Aorta (tissue), 5 donors: ENCODE data around the gene LAMA4. TPM values are rescaled to one million over a fixed set of nuclear protein-coding genes. Genes with fewer than 3 reads are reported as not detected.

Source experiments
- ATAC-seq: fragments of 200-7000 bp; cut with Tn5 transposase; one replicate; pipeline ENCODE4 v1.9.1; 2022; ENCODE audit warnings: moderate library complexity; ENCODE audit not compliant: low FRiP score
- DNase-seq, 2 donors: peaks; one replicate each; pipeline ENCODE4 v3.0.0-alpha.2; 2020
- H3K27ac ChIP-seq, 2 donors: one replicate each; pipeline ENCODE4 v1.5.1; 2013; ENCODE audit warnings: low read length in 2 of 2, mild to moderate bottlenecking in 2 of 2, moderate library complexity in 2 of 2, control low read depth in 1 of 2, inconsistent platforms in 1 of 2, low read depth in 1 of 2
- H3K27me3 ChIP-seq, 2 donors: one replicate each; pipeline ENCODE4 v1.6.1; 2013; ENCODE audit warnings: control low read depth in 1 of 2, low read length in 1 of 2, mild to moderate bottlenecking in 1 of 2, moderate library complexity in 1 of 2; ENCODE audit not compliant: insufficient read depth in 2 of 2, control insufficient read depth in 1 of 2
- H3K36me3 ChIP-seq, 2 donors: one replicate each; pipeline ENCODE4 v1.6.1; 2013; ENCODE audit warnings: control low read depth in 1 of 2, low read length in 1 of 2, mild to moderate bottlenecking in 1 of 2; ENCODE audit not compliant: insufficient read depth in 2 of 2, control insufficient read depth in 1 of 2
- H3K4me1 ChIP-seq, 2 donors: one replicate each; pipeline ENCODE4 v1.6.1; 2013; ENCODE audit warnings: low read length in 2 of 2, control low read depth in 1 of 2, mild to moderate bottlenecking in 1 of 2, moderate library complexity in 1 of 2; ENCODE audit not compliant: insufficient read depth in 2 of 2, control insufficient read depth in 1 of 2
- H3K4me3 ChIP-seq, 2 donors: one replicate each; pipeline ENCODE4 v1.5.1; 2013; ENCODE audit warnings: low read length in 2 of 2, control low read depth in 1 of 2, mild to moderate bottlenecking in 1 of 2
- H3K9me3 ChIP-seq: one replicate; pipeline ENCODE4 v1.6.1; 2013; ENCODE audit warnings: mild to moderate bottlenecking, low read length; ENCODE audit not compliant: control insufficient read depth
- WGBS, 2 donors: extraction: QIAGEN DNeasy Blood & Tissue Kit; methylation state at CpG; one replicate each; pipeline ENCODE4 v1.1.7; 2013; 5-methylcytosine and 5-hydroxymethylcytosine counted together
- intact Hi-C, 2 donors: fragments of 100-400 bp; cut with DNase I; formaldehyde crosslinking; loops; one replicate each; pipeline versions ENCODE4 v1.14.2 to v1.15.0; 2022
- polyA plus RNA-seq, 2 donors: library from polyadenylated mRNA; stranded (reverse); fragments of 200-250 nt; gene quantifications; one replicate each; pipeline ENCODE4 v1.2.3, GENCODE V29; 2013
- total RNA-seq, 2 donors: library from RNA; stranded (reverse); fragmentation: NEBNext Ultra II Directional; extraction: Animal tissue kit (Norgen Biotek cat#: 25700); gene quantifications; one replicate each; pipeline ENCODE4 v1.2.1, GENCODE V29; 2021
- donor health status: healthy with polysubstance abuse.
- donor health status: Bipolar disorder and iron deficiency.
- donor health status: DM: no; HTN: no; CAD: no.
- donor health status: DM: no; HTN: no; CAD: no.
- donor health status: DM: yes; HTN: yes; CAD: no.

The LAMA4 gene
- total and polyA plus RNA-seq, 4 donors = 7.8 to 150 (median 67.5) TPM

DNA sequence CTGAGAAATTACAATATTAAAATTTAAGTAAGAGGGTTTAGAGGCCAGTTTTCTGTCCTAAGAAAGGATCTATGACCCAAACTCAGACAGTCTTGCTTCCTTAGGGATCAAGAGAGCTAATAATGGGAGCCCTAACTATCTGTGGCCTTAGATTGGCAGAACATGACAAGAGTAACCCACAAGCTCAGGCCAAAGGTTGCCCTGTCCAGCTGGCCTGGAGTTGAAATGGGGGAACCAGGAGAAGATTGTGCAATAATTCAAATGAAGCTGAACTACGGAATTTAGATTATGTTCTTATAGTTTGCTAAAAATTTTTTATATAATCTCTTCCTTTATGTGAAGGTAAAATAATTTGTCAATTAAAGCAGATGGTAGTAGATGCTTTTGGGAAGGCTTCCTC lies 26.4 kb downstream of the LAMA4 start:
- Histone ChIP-seq H3K36me3 (no peaks in the 10 kb centered on the region), H3K9me3 (no peaks in the 10 kb centered on the region), H3K4me1 (peaks cover 1 to 6% of the 10 kb centered on the region in 2 donors), H3K4me3 (no peak overlapping the region), H3K27ac (no peak overlapping the region), H3K27me3 (no peaks in the 10 kb centered on the region)
- 73 to 74% methylated on average over 1 of the region's 1 CpG for WGBS, 2 donors
- no peak for DNase-seq
- intact Hi-C loops = no loop called here
- peak; percentile 51 for ATAC-seq

DNA sequence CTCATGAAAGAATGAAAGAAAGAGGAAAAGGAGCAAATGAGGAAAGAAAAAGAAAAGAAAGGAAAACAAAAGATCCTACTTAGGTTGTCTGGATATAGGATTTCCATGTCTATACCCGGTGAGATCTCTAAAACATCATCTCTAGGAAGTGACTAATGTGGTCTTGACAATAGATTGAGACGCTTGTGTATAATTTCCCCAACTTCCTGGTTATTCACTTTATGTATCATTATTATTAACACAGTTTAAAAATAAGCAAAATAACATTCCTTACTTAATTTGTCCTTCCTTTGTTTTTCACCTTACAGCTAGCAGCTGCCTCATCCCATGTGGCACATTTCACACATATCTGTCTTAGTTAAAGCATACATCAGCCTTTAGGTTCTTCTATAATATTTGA lies 27.0 kb downstream of the LAMA4 start:
- Histone ChIP-seq H3K27me3 (no peaks in the 10 kb centered on the region), H3K9me3 (no peaks in the 10 kb centered on the region), H3K4me3 (no peak overlapping the region), H3K4me1 (peaks cover under 1 to 6% of the 10 kb centered on the region in 2 donors), H3K27ac (no peak overlapping the region), H3K36me3 (no peaks in the 10 kb centered on the region)
- 87 to 95% methylated on average over 2 of the region's 2 CpGs for WGBS, 2 donors
- intact Hi-C loops = no loop called here
- DNase-seq (no peak), ATAC-seq (no peak)

DNA sequence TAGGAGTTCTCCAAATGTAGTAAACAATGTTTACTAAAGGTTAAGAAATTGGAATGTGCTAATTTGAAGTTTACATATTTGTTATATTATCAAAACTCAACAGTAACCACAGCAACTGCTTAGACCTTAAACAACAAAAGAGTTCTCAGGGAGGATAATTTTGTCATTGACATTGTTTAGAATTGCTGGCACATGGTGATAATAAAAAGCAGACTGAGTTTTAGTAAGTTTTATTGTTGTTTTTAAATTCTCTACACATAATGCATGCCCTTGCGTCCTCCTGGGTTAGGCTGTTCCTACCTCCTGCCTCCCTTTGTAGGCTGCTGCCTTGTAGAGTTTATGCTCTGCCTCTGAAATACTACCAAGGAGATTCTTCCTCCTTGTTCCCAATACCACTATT lies 28.7 kb downstream of the LAMA4 start:
- WGBS, 2 donors = 76 to 79% methylated on average over 1 of the region's 1 CpG
- Histone ChIP-seq H3K27me3 (no peaks in the 10 kb centered on the region), H3K9me3 (no peaks in the 10 kb centered on the region), H3K4me1 (peaks cover 4 to 8% of the 10 kb centered on the region in 2 donors), H3K4me3 (no peak overlapping the region), H3K27ac (no peak overlapping the region), H3K36me3 (no peaks in the 10 kb centered on the region)
- DNase-seq (no peak), ATAC-seq (no peak)
- intact Hi-C loops = no loop called here

DNA sequence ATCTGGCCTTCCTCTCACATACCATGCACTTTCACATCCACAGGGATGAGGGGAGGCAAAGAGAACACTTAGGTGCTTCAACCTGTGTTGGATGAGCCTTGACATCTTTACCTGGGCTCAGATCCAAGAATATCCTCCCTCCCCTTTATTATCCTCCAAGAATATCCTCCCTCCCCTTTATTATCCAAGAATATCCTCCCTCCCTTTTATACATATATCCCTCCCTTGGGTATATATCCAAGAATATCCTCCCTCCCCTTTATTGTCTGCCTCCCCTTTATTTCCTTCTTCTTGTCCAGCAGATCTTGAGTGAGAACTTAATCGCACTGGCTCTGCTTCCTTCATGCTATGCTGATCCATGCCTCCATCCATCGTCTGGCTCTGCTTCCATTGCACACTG lies 30.3 kb downstream of the LAMA4 start:
- no peak overlapping the region for H3K4me3 ChIP-seq
- H3K36me3 ChIP-seq = no peaks in the 10 kb centered on the region
- intact Hi-C loops = no loop called here
- no peaks in the 10 kb centered on the region for H3K9me3 ChIP-seq
- WGBS, 2 donors = 94 to 96% methylated on average over 2 of the region's 2 CpGs
- H3K27me3 ChIP-seq = no peaks in the 10 kb centered on the region
- ATAC-seq (no peak), DNase-seq (no peak)
- H3K4me1 ChIP-seq = peaks cover 4 to 8% of the 10 kb centered on the region in 2 donors
- H3K27ac ChIP-seq = peak overlapping the region in 1 of 2 donors; percentile 54

DNA sequence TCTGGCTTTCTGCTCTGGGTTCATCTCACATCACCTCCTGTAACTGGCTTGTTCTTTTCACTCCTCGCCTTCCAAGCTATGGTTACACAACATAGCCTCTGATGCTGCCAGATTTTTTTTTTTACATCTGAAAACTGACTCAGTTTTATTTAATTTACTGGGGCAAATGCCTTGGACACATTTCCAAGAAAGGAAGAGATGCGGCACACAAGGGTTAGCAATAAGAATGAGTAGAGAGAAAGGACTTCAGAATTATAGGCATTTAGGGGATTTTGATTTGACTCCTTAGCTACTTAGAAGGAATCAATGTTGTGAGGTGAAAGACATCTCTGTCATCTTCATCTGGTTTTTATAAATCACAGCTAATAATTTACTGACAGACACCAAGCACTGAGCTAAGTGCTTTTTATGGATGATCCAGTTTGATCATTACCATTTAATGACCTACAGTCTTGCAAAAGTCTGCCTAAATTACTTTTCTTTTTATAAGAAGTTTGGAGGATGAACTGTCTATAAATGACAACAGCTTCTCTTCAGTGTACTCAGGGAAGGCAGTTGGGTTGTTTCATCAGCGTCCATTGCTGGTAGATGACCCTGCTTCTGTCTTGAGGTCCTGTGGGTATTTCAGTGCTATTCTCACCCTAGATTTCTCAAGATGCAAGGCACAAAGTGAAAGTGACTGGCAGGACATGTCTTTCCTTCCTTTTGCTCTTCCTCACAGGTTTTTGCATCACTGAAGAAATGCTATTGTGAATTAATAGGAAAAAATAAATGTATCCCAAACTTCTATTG lies 31.1 kb downstream of the LAMA4 start:
- no peaks in the 10 kb centered on the region for H3K9me3 ChIP-seq
- ATAC-seq = peak; percentile 90
- H3K27me3 ChIP-seq = no peaks in the 10 kb centered on the region
- H3K4me1 ChIP-seq = peaks cover 4 to 8% of the 10 kb centered on the region in 2 donors
- intact Hi-C loops = no loop called here
- 35 to 36% methylated on average over 3 of the region's 3 CpGs for WGBS, 2 donors
- H3K27ac ChIP-seq = peak overlapping the region; percentile 14 to 63
- H3K36me3 ChIP-seq = no peaks in the 10 kb centered on the region
- no peak overlapping the region for H3K4me3 ChIP-seq
- no peak for DNase-seq

DNA sequence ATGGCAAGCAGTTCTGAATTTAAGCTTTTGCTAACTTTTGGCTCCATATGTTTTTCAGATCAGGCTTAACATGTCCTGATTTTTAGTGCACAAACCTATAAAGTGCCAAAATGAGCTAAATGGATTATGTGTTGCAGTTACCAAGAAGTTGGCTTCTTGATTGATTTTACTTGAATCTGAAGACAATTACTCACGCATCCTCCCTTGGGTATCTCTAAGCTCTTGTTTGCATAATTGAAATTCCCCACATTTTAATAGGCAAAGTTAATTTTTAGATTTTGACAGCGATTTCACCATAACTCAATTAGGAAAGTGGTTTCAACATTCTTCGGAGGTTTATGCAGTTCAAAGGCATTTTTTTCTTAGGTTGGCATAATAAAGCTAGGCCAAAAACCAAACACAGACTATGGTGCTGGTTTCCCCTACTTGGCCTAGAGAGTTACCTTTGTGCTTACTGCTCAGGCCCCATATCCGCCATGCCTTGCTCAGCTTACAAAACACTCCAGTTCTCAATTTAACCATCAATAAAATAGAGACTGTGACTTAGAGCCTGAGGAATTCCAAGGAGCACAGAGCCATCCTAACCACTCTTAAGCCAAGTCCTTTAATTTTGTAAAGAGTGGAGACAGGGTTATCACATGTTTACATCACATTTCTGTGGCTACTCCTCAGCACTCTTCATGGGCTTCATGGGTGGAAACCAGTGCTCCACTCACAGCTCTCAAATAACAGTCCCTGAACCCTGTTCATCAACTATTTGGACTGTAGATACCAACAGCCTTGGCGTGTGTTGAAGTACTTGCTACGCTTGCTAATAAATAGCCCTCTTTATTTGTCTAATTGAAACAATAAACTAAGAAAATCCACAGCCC lies 32.1 kb downstream of the LAMA4 start:
- DNase-seq (no peak), ATAC-seq (peak; percentile 57)
- peaks cover 4 to 8% of the 10 kb centered on the region in 2 donors for H3K4me1 ChIP-seq
- no peaks in the 10 kb centered on the region for H3K9me3 ChIP-seq
- H3K36me3 ChIP-seq = no peaks in the 10 kb centered on the region
- WGBS, 2 donors = 70 to 76% methylated on average over 6 of the region's 6 CpGs
- H3K27me3 ChIP-seq = no peaks in the 10 kb centered on the region
- H3K27ac ChIP-seq = peak overlapping the region in 1 of 2 donors; percentile 36
- H3K4me3 ChIP-seq = no peak overlapping the region
- intact Hi-C loops = no loop called here

DNA sequence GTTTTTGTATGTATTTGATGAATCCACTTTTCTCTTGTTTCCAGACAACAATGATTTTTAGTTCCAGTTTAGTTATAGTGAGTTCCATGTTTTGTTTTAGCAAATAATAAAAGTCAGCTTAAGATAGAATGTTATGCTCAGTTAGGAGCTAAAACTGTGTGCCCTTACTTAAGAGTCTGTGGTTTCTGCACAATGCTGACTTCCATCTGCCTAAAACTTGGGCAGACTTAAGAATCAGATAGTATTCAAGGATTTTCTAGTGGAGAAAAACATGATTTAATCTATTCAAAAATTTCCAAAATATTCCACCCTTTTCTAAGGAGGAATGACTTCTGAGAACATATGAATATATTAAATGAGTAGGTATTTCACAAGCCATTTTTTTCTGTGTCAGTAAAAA lies 32.8 kb downstream of the LAMA4 start:
- Histone ChIP-seq H3K9me3 (no peaks in the 10 kb centered on the region), H3K36me3 (no peaks in the 10 kb centered on the region), H3K4me1 (peaks cover 4 to 8% of the 10 kb centered on the region in 2 donors), H3K27ac (no peak overlapping the region), H3K27me3 (no peaks in the 10 kb centered on the region), H3K4me3 (no peak overlapping the region)
- ATAC-seq (no peak), DNase-seq (no peak)
- intact Hi-C loops = no loop called here

DNA sequence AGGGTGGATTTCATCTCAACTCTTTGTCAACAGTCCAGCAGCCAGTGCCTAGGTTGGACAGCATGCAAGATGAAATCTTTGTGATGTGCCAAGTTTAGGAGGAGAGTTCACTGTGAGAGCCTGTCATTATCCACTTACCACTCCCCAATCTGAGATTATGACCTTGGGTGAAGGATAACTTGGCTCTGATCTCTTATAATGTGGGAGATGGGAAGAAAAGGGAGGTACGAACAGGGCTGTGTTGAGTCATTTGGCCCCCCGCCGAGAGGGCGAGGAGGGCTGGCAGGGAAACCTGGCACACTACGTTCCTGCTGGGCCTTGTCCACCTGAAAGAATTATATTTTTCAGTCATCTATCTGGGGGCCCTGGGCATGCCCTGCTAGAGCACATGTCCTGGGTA lies 35.8 kb downstream of the LAMA4 start:
- 58 to 61% methylated on average over 5 of the region's 5 CpGs for WGBS, 2 donors
- no peak overlapping the region for H3K27ac ChIP-seq
- DNase-seq (peak; percentile 52 to 84), ATAC-seq (no peak)
- peaks cover 4 to 8% of the 10 kb centered on the region in 2 donors for H3K4me1 ChIP-seq
- no peaks in the 10 kb centered on the region for H3K27me3 ChIP-seq
- H3K9me3 ChIP-seq = no peaks in the 10 kb centered on the region
- H3K4me3 ChIP-seq = no peak overlapping the region
- intact Hi-C loops = no loop called here
- H3K36me3 ChIP-seq = no peaks in the 10 kb centered on the region
